Middle frontal gyrus (tissue), 1 donor: ENCODE data around the gene KCNE3.
"Not testable (repeated sequence)": the region's sequence is repeated elsewhere in the genome, so short reads cannot be mapped to it uniquely, and the experiment has no call there.

Experiments used
- DNase-seq: peaks from one replicate; pipeline ENCODE4 v3.0.0-alpha.2; 2015; ENCODE audit warnings: low spot score; ENCODE audit errors: extremely low spot score

KCNE3 gene

GRCh38 chr11:74443071-74443864 is 24.1 kb downstream of the KCNE3 start:
- DNase-seq = no peak

- no peak for DNase-seq
Measured at GRCh38 chr11:74442636-74443035, 24.7 kb downstream of the KCNE3 start.

DNA sequence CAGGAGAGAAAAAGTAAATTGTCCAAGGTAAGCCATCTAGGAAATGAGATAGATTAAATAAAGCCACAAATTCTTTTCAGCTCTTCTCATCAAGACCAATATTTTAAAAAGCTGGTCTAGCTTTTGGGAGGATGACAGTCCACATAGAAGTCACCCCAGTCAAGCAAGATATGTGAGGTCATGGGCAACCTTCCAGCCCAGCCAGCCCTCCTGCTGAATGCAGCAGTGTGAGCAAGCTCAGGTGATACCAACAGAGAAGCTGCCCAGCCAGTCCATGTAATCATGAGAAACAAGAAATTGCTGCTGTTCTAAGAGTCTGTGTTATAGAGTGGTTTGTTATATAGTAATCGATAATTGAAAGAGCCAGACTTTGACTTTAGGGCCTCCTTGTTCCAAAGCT is 28.7 kb downstream of the KCNE3 start:
- no peak for DNase-seq

- DNase-seq = no peak
Measured at GRCh38 chr11:74437441-74438042, 29.8 kb downstream of the KCNE3 start.

GRCh38 chr11:74434528-74434927 is 32.8 kb downstream of the KCNE3 start:
- DNase-seq = no peak

- no peak for DNase-seq
Measured at GRCh38 chr11:74429205-74429604, 38.1 kb downstream of the KCNE3 start.

- no peak for DNase-seq
Measured at GRCh38 chr11:74427384-74427886, 39.9 kb downstream of the KCNE3 start.

GRCh38 chr11:74425100-74425499 is 42.2 kb downstream of the KCNE3 start:
- no peak for DNase-seq

DNA sequence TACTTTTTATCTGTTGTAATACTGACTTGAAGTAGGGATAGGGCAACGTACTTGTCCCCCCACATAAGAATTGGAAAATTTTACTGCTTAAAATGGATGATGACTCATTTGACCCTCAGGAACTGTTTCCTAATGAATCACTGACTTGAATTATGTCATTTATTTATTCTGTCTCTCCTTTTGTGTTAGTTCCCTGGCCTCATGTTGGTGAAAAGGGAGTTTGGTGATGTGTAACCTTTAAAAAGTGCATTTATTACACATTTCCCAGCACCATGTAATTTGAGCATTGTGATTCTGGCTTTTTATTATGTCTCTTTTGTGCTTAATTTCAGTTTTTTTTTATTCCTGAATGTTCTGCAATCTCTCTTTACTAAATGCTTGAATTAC is 48.8 kb downstream of the KCNE3 start:
- DNase-seq = no peak

DNA sequence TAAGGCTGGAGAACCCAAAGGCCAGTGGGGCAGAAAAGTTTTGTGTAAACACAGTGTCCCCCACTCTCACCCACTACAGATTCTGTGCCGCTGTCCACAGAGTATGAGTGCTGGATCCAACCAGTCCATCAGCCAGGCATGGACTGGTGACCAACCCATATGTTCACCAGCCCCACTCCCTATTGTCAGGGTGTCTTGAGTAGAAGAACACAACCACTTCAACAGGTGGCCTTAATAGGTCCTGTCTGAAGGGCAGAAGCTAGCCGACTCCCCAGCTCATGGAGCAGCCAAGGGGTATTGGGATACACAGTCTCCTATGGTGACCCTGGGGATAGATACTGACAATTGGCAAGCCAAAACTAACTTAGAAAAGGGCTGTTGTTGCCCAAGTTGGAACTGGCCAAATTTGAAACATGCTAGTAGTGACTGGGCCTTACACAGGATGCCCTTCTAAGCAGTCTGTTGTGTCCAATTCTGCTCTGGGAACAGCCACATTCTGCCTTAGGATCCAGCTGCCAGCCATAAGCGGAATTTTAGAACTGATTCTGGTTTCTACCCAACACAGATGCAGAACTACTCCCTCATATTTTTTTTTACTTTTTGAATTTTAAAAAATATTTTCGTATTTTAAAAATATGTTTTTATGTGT is 49.4 kb downstream of the KCNE3 start:
- no peak for DNase-seq

DNA sequence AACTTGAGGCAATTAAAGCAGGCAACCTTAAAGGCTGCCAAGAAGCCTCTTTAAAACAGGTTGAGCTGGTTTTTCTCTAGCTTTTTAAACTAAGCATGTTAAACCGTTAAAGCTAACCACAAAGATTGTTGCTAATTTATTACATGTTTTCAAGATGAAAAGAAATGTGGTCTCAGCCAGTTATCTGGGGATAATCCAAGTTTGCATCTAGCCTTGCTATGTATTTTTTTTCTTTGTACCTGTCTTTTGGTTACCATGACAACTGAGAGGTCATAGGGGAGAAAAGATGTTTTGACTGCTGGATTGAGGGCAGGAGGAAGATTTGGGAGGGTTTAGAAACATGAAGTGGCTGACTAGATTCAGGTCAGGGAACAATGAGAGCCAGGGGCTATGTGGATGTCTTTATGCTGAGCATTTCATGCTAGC is 50.0 kb downstream of the KCNE3 start:
- no peak for DNase-seq

- DNase-seq = not testable (repeated sequence)
Measured at GRCh38 chr11:74416974-74417373, 50.4 kb downstream of the KCNE3 start.

- DNase-seq = no peak
Measured at GRCh38 chr11:74412733-74413359, 54.5 kb downstream of the KCNE3 start.

GRCh38 chr11:74412321-74412720 is 55.0 kb downstream of the KCNE3 start:
- DNase-seq = no peak

DNA sequence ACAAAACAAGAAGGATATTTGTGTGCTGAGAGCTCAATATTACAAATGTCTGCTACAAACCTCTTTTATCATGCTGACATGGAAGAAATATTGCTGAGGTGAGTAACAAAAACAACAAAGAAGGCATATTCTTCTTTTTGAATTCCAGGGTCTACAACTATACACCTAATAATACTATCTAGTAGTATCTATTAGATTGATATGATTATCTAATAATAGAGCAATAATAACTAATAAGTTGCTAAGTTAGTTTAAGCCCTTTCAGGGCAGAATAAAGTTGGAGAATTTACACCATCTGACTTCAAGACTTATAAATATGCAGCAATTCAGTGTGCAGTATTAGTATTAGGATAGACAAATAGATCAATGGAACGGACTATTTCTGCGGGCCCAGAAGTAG is 57.7 kb downstream of the KCNE3 start:
- DNase-seq = no peak
